Mesendoderm (in vitro differentiated cells): ENCODE results near the gene TACR1.

Experiments
- DNase-seq: peaks from one replicate; pipeline ENCODE4 v3.0.0; 2013
- H2AK5ac ChIP-seq: 2 replicates; pipeline ENCODE4 v1.6.1; 2013; ENCODE audit warnings: low read length, inconsistent platforms
- H2BK120ac ChIP-seq: 2 replicates; pipeline ENCODE4 v1.6.1; 2013; ENCODE audit warnings: low read depth, mild to moderate bottlenecking, low read length, moderate library complexity, mixed read lengths
- H2BK15ac ChIP-seq: replicated peaks from 2 replicates; pipeline ENCODE4 v1.6.1; 2013; ENCODE audit warnings: low read depth, mild to moderate bottlenecking, moderate library complexity
- H2BK5ac ChIP-seq: 2 replicates; pipeline ENCODE4 v1.6.1; 2013; ENCODE audit warnings: low read length, inconsistent platforms
- H3K18ac ChIP-seq: 2 replicates; pipeline ENCODE4 v1.6.1; 2013; ENCODE audit warnings: mild to moderate bottlenecking, low read length, mixed read lengths
- H3K23ac ChIP-seq: one replicate; pipeline ENCODE4 v1.6.1; 2013; ENCODE audit warnings: low read length
- H3K27ac ChIP-seq: 2 replicates; pipeline ENCODE4 v1.5.1; 2013; ENCODE audit warnings: low read depth, mild to moderate bottlenecking, inconsistent platforms, low read length, moderate library complexity
- H3K27me3 ChIP-seq: 2 replicates; pipeline ENCODE4 v1.6.1; 2013; ENCODE audit warnings: low read length, control low read depth, mild to moderate bottlenecking, inconsistent platforms; ENCODE audit not compliant: insufficient read depth, poor library complexity
- H3K36me3 ChIP-seq: 2 replicates; pipeline ENCODE4 v1.6.1; 2013; ENCODE audit warnings: low read length, inconsistent platforms; ENCODE audit not compliant: control insufficient read depth, insufficient read depth
- H3K4ac ChIP-seq: one replicate; pipeline ENCODE4 v1.6.1; 2013; ENCODE audit warnings: low read depth, mild to moderate bottlenecking, low read length, moderate library complexity
- H3K4me1 ChIP-seq: 2 replicates; pipeline ENCODE4 v1.6.1; 2013; ENCODE audit warnings: low read depth, low read length, inconsistent platforms; ENCODE audit not compliant: control insufficient read depth
- H3K4me2 ChIP-seq: 2 replicates; pipeline ENCODE4 v1.6.1; 2013; ENCODE audit warnings: low read length
- H3K4me3 ChIP-seq: 2 replicates; pipeline ENCODE4 v1.5.1; 2013; ENCODE audit warnings: mild to moderate bottlenecking, low read length
- H3K56ac ChIP-seq: one replicate; pipeline ENCODE4 v1.6.1; 2013; ENCODE audit warnings: low read length
- H3K79me1 ChIP-seq: 2 replicates; pipeline ENCODE4 v1.6.1; 2013; ENCODE audit warnings: low read length, inconsistent platforms
- H3K79me2 ChIP-seq: 2 replicates; pipeline ENCODE4 v1.6.1; 2013; ENCODE audit warnings: mild to moderate bottlenecking, low read length; ENCODE audit not compliant: control insufficient read depth, insufficient read depth
- H3K9ac ChIP-seq: 2 replicates; pipeline ENCODE4 v1.6.1; 2013; ENCODE audit warnings: low read length, inconsistent platforms
- H4K5ac ChIP-seq: one replicate; pipeline ENCODE4 v1.6.1; 2013; ENCODE audit warnings: low read length
- H4K8ac ChIP-seq: one replicate; pipeline ENCODE4 v1.6.1; 2013; ENCODE audit warnings: low read depth, mild to moderate bottlenecking, control low read depth, low read length, moderate library complexity
- WGBS: extraction: QIAGEN DNeasy Blood & Tissue Kit; methylation state at CpG from one replicate; pipeline ENCODE4 v1.1.7; 2013; ENCODE audit warnings: low lambda C conversion rate, missing lambda C conversion rate; ENCODE audit not compliant: insufficient coverage; ENCODE audit errors: extremely low coverage; 5-methylcytosine and 5-hydroxymethylcytosine counted together

Gene TACR1

GRCh38 chr2:75031906-75032803 is 167.2 kb downstream of the TACR1 start:
- Histone ChIP-seq H3K4ac (no peak overlapping the region), H3K9ac (no peak overlapping the region), H3K36me3 (no peaks in the 10 kb centered on the region), H3K23ac (no peak overlapping the region), H3K79me1 (no peaks in the 10 kb centered on the region), H3K4me2 (no peak overlapping the region), H2AK5ac (no peak overlapping the region), H3K27me3 (no peaks in the 10 kb centered on the region), H4K8ac (no peak overlapping the region), H2BK120ac (no peak overlapping the region), H4K5ac (no peak overlapping the region), H3K4me1 (no peaks in the 10 kb centered on the region), H3K56ac (no peak overlapping the region), H2BK15ac (no peak overlapping the region), H3K18ac (no peak overlapping the region), H3K4me3 (no peak overlapping the region), H2BK5ac (no peak overlapping the region), H3K79me2 (no peaks in the 10 kb centered on the region), H3K27ac (no peak overlapping the region)
- no peak for DNase-seq
- WGBS: no CpG with 5 or more reads among the region's 5 CpGs

GRCh38 chr2:75031171-75031570 is 168.1 kb downstream of the TACR1 start:
- no peak for DNase-seq
- no peak overlapping the region for H4K5ac ChIP-seq
- WGBS: no CpG with 5 or more reads among the region's 6 CpGs
- no peak overlapping the region for H3K27ac ChIP-seq
- no peak overlapping the region for H3K23ac ChIP-seq
- H2BK15ac ChIP-seq: no peak overlapping the region
- H3K18ac ChIP-seq: no peak overlapping the region
- no peak overlapping the region for H3K56ac ChIP-seq
- H3K4me3 ChIP-seq: no peak overlapping the region
- no peaks in the 10 kb centered on the region for H3K79me2 ChIP-seq
- no peaks in the 10 kb centered on the region for H3K27me3 ChIP-seq
- H2BK120ac ChIP-seq: no peak overlapping the region
- H3K4ac ChIP-seq: no peak overlapping the region
- H3K4me1 ChIP-seq: no peaks in the 10 kb centered on the region
- H2BK5ac ChIP-seq: no peak overlapping the region
- no peaks in the 10 kb centered on the region for H3K79me1 ChIP-seq
- no peaks in the 10 kb centered on the region for H3K36me3 ChIP-seq
- H3K4me2 ChIP-seq: no peak overlapping the region
- no peak overlapping the region for H2AK5ac ChIP-seq
- H3K9ac ChIP-seq: no peak overlapping the region
- H4K8ac ChIP-seq: no peak overlapping the region

GRCh38 chr2:75030218-75031009 is 168.9 kb downstream of the TACR1 start:
- Histone ChIP-seq H3K4ac (no peak overlapping the region), H2BK15ac (no peak overlapping the region), H3K4me1 (no peaks in the 10 kb centered on the region), H3K4me2 (no peak overlapping the region), H3K23ac (no peak overlapping the region), H3K27ac (no peak overlapping the region), H2BK5ac (no peak overlapping the region), H4K5ac (no peak overlapping the region), H3K9ac (no peak overlapping the region), H3K4me3 (no peak overlapping the region), H2AK5ac (no peak overlapping the region), H4K8ac (no peak overlapping the region), H3K79me2 (no peaks in the 10 kb centered on the region), H3K18ac (no peak overlapping the region), H3K27me3 (no peaks in the 10 kb centered on the region), H2BK120ac (no peak overlapping the region), H3K36me3 (no peaks in the 10 kb centered on the region), H3K79me1 (no peaks in the 10 kb centered on the region), H3K56ac (no peak overlapping the region)
- no CpG with 5 or more reads among the region's 3 CpGs for WGBS
- DNase-seq: no peak

GRCh38 chr2:75027886-75028285 is 171.4 kb downstream of the TACR1 start:
- no peak overlapping the region for H4K8ac ChIP-seq
- H3K79me1 ChIP-seq: no peaks in the 10 kb centered on the region
- no peak overlapping the region for H3K18ac ChIP-seq
- H3K36me3 ChIP-seq: no peaks in the 10 kb centered on the region
- no CpG with 5 or more reads among the region's 2 CpGs for WGBS
- H3K4me1 ChIP-seq: no peaks in the 10 kb centered on the region
- H3K27me3 ChIP-seq: no peaks in the 10 kb centered on the region
- no peak overlapping the region for H3K9ac ChIP-seq
- H3K4me3 ChIP-seq: no peak overlapping the region
- H2BK120ac ChIP-seq: no peak overlapping the region
- no peak overlapping the region for H2BK15ac ChIP-seq
- H3K56ac ChIP-seq: no peak overlapping the region
- no peak overlapping the region for H3K4me2 ChIP-seq
- DNase-seq: no peak
- H3K4ac ChIP-seq: no peak overlapping the region
- H2BK5ac ChIP-seq: no peak overlapping the region
- no peak overlapping the region for H2AK5ac ChIP-seq
- no peak overlapping the region for H3K27ac ChIP-seq
- no peak overlapping the region for H4K5ac ChIP-seq
- no peaks in the 10 kb centered on the region for H3K79me2 ChIP-seq
- H3K23ac ChIP-seq: no peak overlapping the region

GRCh38 chr2:75025633-75026380 is 173.5 kb downstream of the TACR1 start:
- no peak overlapping the region for H3K4ac ChIP-seq
- H3K23ac ChIP-seq: no peak overlapping the region
- H3K36me3 ChIP-seq: no peaks in the 10 kb centered on the region
- H2AK5ac ChIP-seq: no peak overlapping the region
- no peak overlapping the region for H3K9ac ChIP-seq
- no peak overlapping the region for H2BK15ac ChIP-seq
- H3K4me1 ChIP-seq: no peaks in the 10 kb centered on the region
- no peaks in the 10 kb centered on the region for H3K27me3 ChIP-seq
- no peak overlapping the region for H3K4me3 ChIP-seq
- no peak overlapping the region for H3K4me2 ChIP-seq
- H4K5ac ChIP-seq: no peak overlapping the region
- no peak overlapping the region for H3K18ac ChIP-seq
- H3K27ac ChIP-seq: no peak overlapping the region
- no CpG with 5 or more reads among the region's 2 CpGs for WGBS
- no peak overlapping the region for H2BK120ac ChIP-seq
- H3K79me1 ChIP-seq: no peaks in the 10 kb centered on the region
- DNase-seq: no peak
- H4K8ac ChIP-seq: no peak overlapping the region
- H3K79me2 ChIP-seq: no peaks in the 10 kb centered on the region
- H2BK5ac ChIP-seq: no peak overlapping the region
- no peak overlapping the region for H3K56ac ChIP-seq
